ENCODE measurements around the gene PFN3.

PFN3 gene

GRCh38 chr5:177431317-177432142, 31.1 kb upstream of the PFN3 start:
- DNase-seq (ENCODE audit: low read depth): no peak
- no peak overlapping the region for H3K4me3 ChIP-seq (ENCODE audit: control insufficient read depth, low read depth, low read length)
- no peak for TF ChIP-seq CTCF (IDR thresholded peaks at IDR 0.05; ENCODE audit: control insufficient read depth, insufficient read depth, low read depth, low read length, missing control alignments)

GRCh38 chr5:177430972-177431316, 30.5 kb upstream of the PFN3 start:
- no peak for TF ChIP-seq CTCF (IDR thresholded peaks at IDR 0.05; ENCODE audit: control insufficient read depth, insufficient read depth, low read depth, low read length, missing control alignments)
- DNase-seq (ENCODE audit: low read depth): no peak
- no peak overlapping the region for H3K4me3 ChIP-seq (ENCODE audit: control insufficient read depth, low read depth, low read length)

- no peak for DNase-seq (ENCODE audit: low read depth)
- H3K4me3 ChIP-seq (ENCODE audit: control insufficient read depth, low read depth, low read length): no peak overlapping the region
- TF ChIP-seq CTCF (IDR thresholded peaks at IDR 0.05; ENCODE audit: control insufficient read depth, insufficient read depth, low read depth, low read length, missing control alignments): no peak
Observed at GRCh38 chr5:177430140-177430951, 29.9 kb upstream of the PFN3 start.

GRCh38 chr5:177429248-177430040, 29.0 kb upstream of the PFN3 start:
- TF ChIP-seq CTCF (IDR thresholded peaks at IDR 0.05; ENCODE audit: control insufficient read depth, insufficient read depth, low read depth, low read length, missing control alignments): no peak
- no peak overlapping the region for H3K4me3 ChIP-seq (ENCODE audit: control insufficient read depth, low read depth, low read length)
- no peak for DNase-seq (ENCODE audit: low read depth)

GRCh38 chr5:177428574-177429217, 28.2 kb upstream of the PFN3 start:
- no peak for DNase-seq (ENCODE audit: low read depth)
- H3K4me3 ChIP-seq (ENCODE audit: control insufficient read depth, low read depth, low read length): no peak overlapping the region
- TF ChIP-seq CTCF (IDR thresholded peaks at IDR 0.05; ENCODE audit: control insufficient read depth, insufficient read depth, low read depth, low read length, missing control alignments): no peak

Data from AG09309 (cell line).